Lower leg skin (tissue), 4 donors: Measurements from ENCODE around the gene RNF224. TPM values are rescaled to one million over a fixed set of nuclear protein-coding genes. Genes with fewer than 3 reads are reported as not detected.
A peak's percentile ranks its signal among the peaks of the same experiment; 100 is the strongest.

Experiments
- DNase-seq, 2 donors: peaks; one replicate each; pipeline ENCODE4 v3.0.0-alpha.2; 2019; ENCODE audit warnings: low spot score in 2 of 2
- H3K4me3 ChIP-seq: fragments of 200-600 bp; sonication (generic); 2 replicates; pipeline ENCODE4 v1.5.1; 2017; ENCODE audit warnings: mild to moderate bottlenecking, low read depth; ENCODE audit not compliant: poor library complexity, severe bottlenecking
- POLR2A ChIP-seq, 2 donors: fragments of 450-650 bp; IDR thresholded peaks; one replicate each; pipeline ENCODE4 v1.6.1; 2016 to 2017; ENCODE audit warnings: antibody characterized with exemption in 2 of 2, mild to moderate bottlenecking in 1 of 2, moderate library complexity in 1 of 2
- WGBS, 2 donors: methylation state at CpG; one replicate each; pipeline ENCODE4 v1.1.5; 2018; 5-methylcytosine and 5-hydroxymethylcytosine counted together
- intact Hi-C: fragments of 100-400 bp; cut with DNase I; formaldehyde crosslinking; loops from one replicate; pipeline ENCODE4 v1.15.0; 2023; ENCODE audit warnings: low total_unique reads
- total RNA-seq, 4 donors: library from RNA; depleted of rRNA; stranded (reverse); fragments of >200 nt; gene quantifications; one replicate each; pipeline ENCODE4 v1.1.0, GENCODE V29; 2016
- TF ChIP-seq, protein P1 (sequence below), 3 donors: fragments of 450-650 bp; IDR thresholded peaks; one replicate each; pipeline ENCODE4 v1.5.1; 2016; ENCODE audit warnings: antibody characterized with exemption in 3 of 3, mild to moderate bottlenecking in 3 of 3, moderate library complexity in 2 of 3

Gene RNF224
- total RNA-seq = 1 to 10 TPM in 2 of 4 donors, under 1 TPM in 1, not detected in 1; 0.25 to 3.2 (median 2.4) TPM

DNA sequence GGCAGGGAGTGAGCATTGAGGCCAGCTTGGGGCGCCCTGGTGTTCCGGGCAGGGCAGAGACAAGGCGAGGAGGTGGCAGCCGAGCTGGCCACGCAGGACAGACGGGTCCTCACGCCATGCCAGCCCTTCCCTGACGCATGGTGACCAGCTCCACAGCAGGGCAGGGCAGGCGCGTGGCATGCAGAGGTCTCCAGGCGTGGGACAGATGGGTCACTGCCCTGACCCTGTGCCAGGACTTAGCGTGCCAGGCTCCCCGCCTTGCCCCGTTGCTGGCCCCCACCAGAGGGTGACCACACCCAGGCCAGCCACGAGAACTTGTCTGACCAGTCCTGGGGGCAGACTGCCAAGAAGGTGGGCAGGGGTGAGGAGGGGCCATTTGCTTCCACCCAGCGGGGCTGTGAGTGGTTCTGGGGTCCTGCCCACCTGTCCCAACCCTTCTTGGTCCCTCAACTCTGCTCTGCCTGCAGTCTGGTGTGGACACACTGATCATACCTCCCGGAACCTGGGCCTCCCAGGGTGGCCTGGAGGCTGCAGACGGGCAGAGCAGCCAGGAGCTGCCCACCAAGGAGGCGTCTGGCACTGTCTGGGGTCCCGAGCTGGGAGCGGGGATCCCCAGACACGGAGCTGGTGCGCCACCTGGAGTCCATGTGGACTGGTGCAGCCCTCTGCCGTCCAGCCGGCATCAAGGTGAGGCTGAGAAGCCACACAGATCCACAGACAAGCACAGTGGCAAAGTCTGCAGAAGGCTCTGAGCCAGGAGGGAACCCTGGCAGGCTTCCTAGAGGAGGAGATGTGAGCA, at the start of gene RNF224:
Gene RNF224, plus strand, starts transcription at position 449 of the 799 bp plus-strand sequence. CDS start 834 bp downstream, outside the sequence.
- intact Hi-C loops = loop anchor here (5.0 kb wide), 1 partner anchor 110 kb away; no protein-coding TSS in a partner anchor
- peak; percentile 62 to 94 for DNase-seq
- H3K4me3 ChIP-seq = no peak within 1 kb of the TSS
- TF ChIP-seq POLR2A (IDR thresholded peaks at IDR 0.05) = no peak
- TF ChIP-seq, protein P1, sequence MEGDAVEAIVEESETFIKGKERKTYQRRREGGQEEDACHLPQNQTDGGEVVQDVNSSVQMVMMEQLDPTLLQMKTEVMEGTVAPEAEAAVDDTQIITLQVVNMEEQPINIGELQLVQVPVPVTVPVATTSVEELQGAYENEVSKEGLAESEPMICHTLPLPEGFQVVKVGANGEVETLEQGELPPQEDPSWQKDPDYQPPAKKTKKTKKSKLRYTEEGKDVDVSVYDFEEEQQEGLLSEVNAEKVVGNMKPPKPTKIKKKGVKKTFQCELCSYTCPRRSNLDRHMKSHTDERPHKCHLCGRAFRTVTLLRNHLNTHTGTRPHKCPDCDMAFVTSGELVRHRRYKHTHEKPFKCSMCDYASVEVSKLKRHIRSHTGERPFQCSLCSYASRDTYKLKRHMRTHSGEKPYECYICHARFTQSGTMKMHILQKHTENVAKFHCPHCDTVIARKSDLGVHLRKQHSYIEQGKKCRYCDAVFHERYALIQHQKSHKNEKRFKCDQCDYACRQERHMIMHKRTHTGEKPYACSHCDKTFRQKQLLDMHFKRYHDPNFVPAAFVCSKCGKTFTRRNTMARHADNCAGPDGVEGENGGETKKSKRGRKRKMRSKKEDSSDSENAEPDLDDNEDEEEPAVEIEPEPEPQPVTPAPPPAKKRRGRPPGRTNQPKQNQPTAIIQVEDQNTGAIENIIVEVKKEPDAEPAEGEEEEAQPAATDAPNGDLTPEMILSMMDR (IDR thresholded peaks at IDR 0.05) = peak in 1 of 3 donors; percentile 91
- 22 to 24% methylated on average over 17 to 25 of the region's 25 CpGs for WGBS, 2 donors

DNA sequence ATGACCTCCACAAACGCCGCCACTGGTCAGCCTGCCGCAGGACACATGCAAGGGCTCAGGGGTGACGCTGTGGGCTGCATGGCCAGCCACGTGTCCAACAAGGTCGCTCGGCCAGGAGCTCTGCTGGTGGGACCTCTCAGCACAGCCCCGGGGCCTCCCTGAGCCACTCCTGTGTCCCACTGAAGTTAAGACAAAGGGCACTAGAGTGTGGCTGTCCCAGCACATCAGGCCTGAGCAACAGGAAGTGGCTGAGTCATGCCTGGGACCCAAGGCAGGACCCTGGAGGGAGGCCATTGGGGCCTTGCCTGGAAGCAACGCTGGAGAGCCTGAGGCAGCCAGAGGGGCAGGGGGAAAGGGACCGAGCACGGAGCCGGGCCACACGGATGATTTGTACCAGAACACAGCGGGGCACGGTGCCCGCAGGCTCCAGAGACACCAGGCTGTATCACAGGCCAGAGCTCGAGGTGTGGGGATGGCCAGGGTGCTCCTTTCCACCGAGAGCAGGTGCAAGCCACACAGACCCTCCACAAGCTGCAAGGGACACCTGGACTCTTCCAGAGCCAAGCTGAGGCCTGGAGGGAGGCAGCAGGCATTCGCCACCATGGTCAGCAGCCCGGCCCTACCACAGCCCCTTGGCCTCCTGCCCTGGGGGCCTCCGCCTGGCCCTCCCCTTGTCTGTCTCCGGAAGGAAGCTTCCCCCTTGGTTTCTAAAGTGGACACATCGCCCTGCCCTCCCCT, 48.9 kb upstream of the RNF224 start:
- no peak for DNase-seq
- 89 to 93% methylated on average over 11 to 23 of the region's 23 CpGs for WGBS, 2 donors
- no peak for TF ChIP-seq POLR2A (IDR thresholded peaks at IDR 0.05)
- TF ChIP-seq, protein P1 (IDR thresholded peaks at IDR 0.05) = no peak
- intact Hi-C loops = no loop called here
- no peak overlapping the region for H3K4me3 ChIP-seq

DNA sequence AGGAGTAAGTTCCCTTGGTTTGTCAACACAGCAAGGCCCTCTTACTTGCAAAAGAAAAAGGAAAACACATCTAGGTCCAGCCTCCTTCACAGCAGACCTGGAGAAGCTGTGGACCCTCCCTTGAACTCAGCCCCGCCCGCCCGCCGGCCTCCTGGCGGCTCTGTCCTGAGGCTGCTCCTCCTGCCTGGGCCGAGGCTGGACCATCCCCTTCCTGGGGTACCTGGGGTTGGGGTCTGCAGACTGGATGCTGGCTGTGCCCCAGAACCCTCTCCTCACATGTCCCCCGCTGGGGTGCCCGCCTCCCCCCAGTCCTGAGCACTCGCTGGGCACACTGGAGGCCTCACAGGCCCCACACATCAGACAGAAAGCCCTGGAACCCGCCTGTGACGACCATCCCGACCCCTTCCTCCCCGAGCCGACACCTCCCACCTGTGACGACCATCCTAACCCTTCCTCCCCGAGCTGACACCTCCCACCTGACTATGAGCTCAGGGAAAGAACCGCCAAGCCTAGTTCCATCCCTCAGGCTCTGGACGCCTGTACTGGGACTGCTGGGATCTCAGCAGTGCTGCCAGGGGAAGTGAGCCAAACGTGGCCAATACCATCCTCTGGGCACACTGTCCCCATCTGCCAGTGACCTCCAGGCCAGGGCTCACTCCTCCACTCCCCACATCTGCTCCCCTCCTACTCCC, 48.2 kb upstream of the RNF224 start:
- WGBS, 2 donors = 91 to 94% methylated on average over 17 to 19 of the region's 19 CpGs
- intact Hi-C loops = no loop called here
- DNase-seq = no peak
- TF ChIP-seq, protein P1 (IDR thresholded peaks at IDR 0.05) = no peak
- H3K4me3 ChIP-seq = no peak overlapping the region

DNA sequence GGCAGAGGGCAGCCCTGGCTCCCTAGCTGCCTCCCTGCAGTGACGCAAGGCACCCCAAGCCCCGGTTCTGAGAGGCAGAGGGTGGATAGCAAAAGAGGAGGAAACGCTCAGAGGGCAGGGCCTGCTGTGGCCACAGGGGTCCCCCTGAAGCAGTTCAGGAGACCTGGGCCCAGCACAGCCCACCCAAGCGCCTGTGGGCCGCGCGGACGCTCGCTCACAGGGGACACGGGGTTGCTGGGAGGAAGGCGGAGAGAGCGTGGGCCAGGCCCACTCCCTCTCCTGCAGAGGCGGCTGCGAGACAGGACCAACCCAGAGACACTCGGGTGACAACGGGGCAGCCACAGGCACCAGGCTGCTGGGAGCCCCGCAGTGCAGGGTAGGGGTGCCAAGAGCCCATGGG, 47.5 kb upstream of the RNF224 start:
- DNase-seq = no peak
- 94 to 97% methylated on average over 16 to 17 of the region's 17 CpGs for WGBS, 2 donors
- intact Hi-C loops = no loop called here
- TF ChIP-seq POLR2A (IDR thresholded peaks at IDR 0.05) = no peak
- TF ChIP-seq, protein P1 (IDR thresholded peaks at IDR 0.05) = no peak
- H3K4me3 ChIP-seq = no peak overlapping the region

DNA sequence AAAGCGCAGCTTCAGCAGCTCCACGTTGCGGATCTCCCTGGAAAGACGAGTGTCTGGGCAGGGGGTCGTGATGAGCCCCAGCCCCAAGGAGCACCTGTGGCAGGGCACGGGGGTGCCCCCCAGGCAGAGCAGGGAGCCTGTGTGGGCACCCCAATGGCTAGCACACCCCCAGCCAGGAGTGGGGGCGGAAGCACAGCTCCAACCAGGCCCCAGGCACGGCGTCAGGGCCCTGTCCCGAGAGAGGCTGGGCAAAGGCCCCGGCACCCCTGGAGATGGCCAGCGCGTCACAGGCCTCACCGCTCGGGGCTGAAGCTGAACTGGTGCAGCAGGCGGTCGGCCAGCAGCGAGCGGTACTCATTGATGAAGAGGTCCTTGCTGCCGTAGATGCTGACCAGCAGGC, 46.8 kb upstream of the RNF224 start:
- intact Hi-C loops = no loop called here
- DNase-seq = no peak
- TF ChIP-seq POLR2A (IDR thresholded peaks at IDR 0.05) = no peak
- TF ChIP-seq, protein P1 (IDR thresholded peaks at IDR 0.05) = no peak
- H3K4me3 ChIP-seq = no peak overlapping the region
- WGBS, 2 donors = 92 to 100% methylated on average over 5 to 20 of the region's 20 CpGs
